K562 (cell line): ENCODE data around the gene RPS6KA2. TPM values are rescaled to one million over a fixed set of nuclear protein-coding genes. Genes with fewer than 3 reads are reported as not detected.

Experiments
- CBX5 ChIP-seq: IDR thresholded peaks from 2 replicates; pipeline ENCODE4 v1.6.1; 2014; ENCODE audit warnings: low read depth, borderline replicate concordance
- E2F4 ChIP-seq: sonication (generic); formaldehyde crosslinking; IDR thresholded peaks from 2 replicates; pipeline ENCODE4 v1.8.0; 2022; ENCODE audit warnings: mild to moderate bottlenecking, low read depth, missing genetic modification reagents
- ELK1 ChIP-seq: sonication (generic); formaldehyde crosslinking; IDR thresholded peaks from 2 replicates; pipeline ENCODE4 v1.8.1; 2022; ENCODE audit warnings: missing genetic modification reagents
- FOXJ2 ChIP-seq: fragments of 200-800 bp; sonication (Bioruptor generic); IDR thresholded peaks from 2 replicates; pipeline ENCODE4 v1.6.1; 2016; ENCODE audit warnings: missing genetic modification characterization, missing compliant biosample characterization
- HIVEP1 ChIP-seq: fragments of 250-450 bp; sonication (Bioruptor Pico); IDR thresholded peaks from 2 replicates; pipeline ENCODE4 v1.4.0; 2020; ENCODE audit warnings: mild to moderate bottlenecking
- MAFG ChIP-seq: fragments of 450-650 bp; conservative IDR thresholded peaks from 2 replicates; pipeline ENCODE4 v1.6.1; 2016; ENCODE audit warnings: missing genetic modification characterization, missing compliant biosample characterization
- MEIS2 ChIP-seq: fragments of 450-650 bp; IDR thresholded peaks from 2 replicates; pipeline ENCODE4 v1.6.1; 2014; ENCODE audit warnings: mild to moderate bottlenecking; ENCODE audit not compliant: partially characterized antibody
- MTA3 ChIP-seq: fragments of 450-650 bp; formaldehyde crosslinking; IDR thresholded peaks from 2 replicates; pipeline ENCODE4 v1.6.1; 2017; ENCODE audit warnings: mild to moderate bottlenecking, borderline replicate concordance
- MYC ChIP-seq, 2 experiments: fragments of 250-450 bp in 1 of 2; sonication (Bioruptor Pico) in 1 of 2; IDR thresholded peaks; 2 replicates each; pipeline versions ENCODE4 v1.5.1 to v1.6.1; 2012 to 2021; ENCODE audit warnings: low read depth in 2 of 2, borderline replicate concordance in 1 of 2, improper control_type of control experiment in 1 of 2, low read length in 1 of 2, mild to moderate bottlenecking in 1 of 2, moderate library complexity in 1 of 2
- NCOA2 ChIP-seq, 2 experiments: fragments of 450-650 bp; IDR thresholded peaks; 2 replicates each; pipeline ENCODE4 v1.6.1; 2018; ENCODE audit warnings: mild to moderate bottlenecking in 2 of 2, moderate library complexity in 1 of 2; ENCODE audit not compliant: partially characterized antibody in 2 of 2
- NFRKB ChIP-seq: fragments of 450-650 bp; IDR thresholded peaks from 2 replicates; pipeline ENCODE4 v1.6.1; 2016; ENCODE audit warnings: low read depth
- POLR2AphosphoS2 ChIP-seq: IDR thresholded peaks from 2 replicates; pipeline ENCODE4 v1.6.1; 2012; ENCODE audit warnings: low read length, improper control_type of control experiment
- PRMT5 ChIP-seq: sonication (generic); formaldehyde crosslinking; IDR thresholded peaks from 2 replicates; pipeline ENCODE4 v1.5.0; 2020; ENCODE audit warnings: missing genetic modification reagents
- SLC30A9 ChIP-seq: fragments of 250-450 bp; sonication (Bioruptor Pico); IDR thresholded peaks from 2 replicates; pipeline ENCODE4 v1.8.0; 2022; ENCODE audit warnings: mild to moderate bottlenecking, moderate library complexity
- TCF7L2 ChIP-seq: fragments of 150-350 bp; IDR thresholded peaks from 2 replicates; pipeline ENCODE4 v1.6.1; 2016; ENCODE audit warnings: low read depth, mild to moderate bottlenecking, low read length, moderate library complexity
- TEAD1 ChIP-seq, 2 experiments: fragments of 450-650 bp in 1 of 2; sonication (generic) in 1 of 2; formaldehyde crosslinking; IDR thresholded peaks; 2 replicates each; pipeline versions ENCODE4 v1.4.0 to v1.8.0; 2020 to 2022; ENCODE audit warnings: mild to moderate bottlenecking in 2 of 2, missing genetic modification reagents in 1 of 2
- ZFX ChIP-seq: sonication (generic); formaldehyde crosslinking; IDR thresholded peaks from 2 replicates; pipeline ENCODE4 v1.8.0; 2022; ENCODE audit warnings: mild to moderate bottlenecking, missing genetic modification reagents, moderate library complexity
- ZZZ3 ChIP-seq: fragments of 450-650 bp; IDR thresholded peaks from 2 replicates; pipeline ENCODE4 v1.6.1; 2016; ENCODE audit warnings: antibody characterized with exemption, mild to moderate bottlenecking, moderate library complexity
- polyA plus RNA-seq, 8 experiments: library from polyadenylated mRNA; depleted of rRNA in 4 of 8; stranded (reverse) in 5 of 8; unstranded in 3 of 8; fragments of >200 nt; fragmentation: Nextera tagmentation in 2 of 8; fragmentation: Illumina TruSeq in 1 of 8; extraction: Ambion mirVana in 2 of 8; extraction: Trizol in 1 of 8; gene quantifications; 2 replicates each; pipeline versions ENCODE4 v1.2.1 to v1.2.3, GENCODE V29; 2011 to 2014; ENCODE audit warnings: inconsistent platforms in 1 of 8, missing spikeins in 1 of 8
- total RNA-seq, 7 experiments: library from RNA; depleted of rRNA in 6 of 7; stranded (reverse); fragments of >200 nt in 6 of 7; fragmentation: Illumina TruSeq in 2 of 7; extraction: Trizol in 2 of 7; gene quantifications; 2 replicates each; pipeline versions ENCODE4 v1.2.1 to v1.2.3, GENCODE V29; 2011 to 2021; ENCODE audit warnings: low replicate concordance in 1 of 7
- TF ChIP-seq, protein P1 (sequence below): fragments of 450-650 bp; IDR thresholded peaks from 2 replicates; pipeline ENCODE4 v1.6.1; 2018; ENCODE audit warnings: mild to moderate bottlenecking, low read depth; ENCODE audit not compliant: partially characterized antibody
- TF ChIP-seq, protein P2 (sequence below): sonication (generic); formaldehyde crosslinking; IDR thresholded peaks from 2 replicates; pipeline ENCODE4 v1.8.1; 2023; ENCODE audit warnings: mild to moderate bottlenecking, missing genetic modification reagents
- TF ChIP-seq, protein P3 (sequence below), 2 experiments: IDR thresholded peaks; 2 replicates each; pipeline ENCODE4 v1.6.1; 2011; ENCODE audit warnings: borderline replicate concordance in 1 of 2, control low read depth in 1 of 2, low read depth in 1 of 2, low read length in 1 of 2, mild to moderate bottlenecking in 1 of 2, mixed read lengths in 1 of 2, moderate library complexity in 1 of 2; ENCODE audit not compliant: insufficient read depth in 1 of 2, insufficient read length in 1 of 2, poor library complexity in 1 of 2, severe bottlenecking in 1 of 2; ENCODE audit errors: extremely low read depth in 1 of 2

Gene RPS6KA2
- total and polyA plus RNA-seq, 9 of the 15 experiments (the other 6 are each of a cell fraction or from before 2014, with no cell fraction given) = 0.29 to 1.00 (median 0.53) TPM

DNA sequence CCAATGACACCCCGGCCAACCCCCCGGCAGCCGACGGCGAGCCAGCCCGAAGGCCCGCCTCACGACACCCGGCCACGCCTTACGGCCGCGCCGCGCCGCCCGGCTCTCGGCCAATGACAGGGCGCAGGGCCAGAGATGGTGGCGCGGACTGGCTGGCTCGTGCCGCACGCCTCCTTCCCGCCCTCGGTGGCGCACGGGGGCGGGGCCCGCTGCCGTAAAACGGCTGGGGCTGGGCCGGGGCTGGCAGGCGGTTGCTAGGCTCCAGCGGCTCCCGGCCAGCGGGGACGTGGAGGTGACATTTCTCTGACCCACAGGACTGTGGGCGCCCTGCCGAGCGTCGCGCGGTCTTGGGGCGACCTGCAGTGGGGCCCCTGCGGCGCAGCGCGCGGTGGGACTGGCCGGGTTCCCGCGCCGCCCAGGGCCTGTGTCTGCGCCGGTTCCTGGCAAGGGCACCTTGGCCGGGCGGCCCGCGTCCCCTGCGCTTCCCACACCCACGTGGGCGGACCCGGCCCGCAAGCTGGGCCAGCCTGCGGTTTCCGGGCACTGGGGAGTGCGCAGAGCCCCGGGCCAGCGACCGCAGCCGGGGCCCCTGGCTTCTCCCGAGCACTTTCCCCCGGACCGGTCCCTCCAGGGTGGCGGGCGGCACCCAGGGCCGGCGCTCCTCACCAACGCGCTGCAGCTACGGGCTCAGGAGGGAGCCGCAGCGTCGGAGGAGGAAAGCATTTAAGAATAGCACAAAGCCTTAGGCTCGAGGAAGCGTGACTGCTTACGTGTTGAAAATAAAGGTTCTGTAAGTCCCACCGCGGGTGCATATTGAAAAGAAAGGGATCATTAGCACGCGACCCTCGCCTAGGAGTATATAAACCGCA is 243.9 kb downstream of the RPS6KA2 start, which contains the start of gene MPC1 (continued):
- TF ChIP-seq, protein P1, sequence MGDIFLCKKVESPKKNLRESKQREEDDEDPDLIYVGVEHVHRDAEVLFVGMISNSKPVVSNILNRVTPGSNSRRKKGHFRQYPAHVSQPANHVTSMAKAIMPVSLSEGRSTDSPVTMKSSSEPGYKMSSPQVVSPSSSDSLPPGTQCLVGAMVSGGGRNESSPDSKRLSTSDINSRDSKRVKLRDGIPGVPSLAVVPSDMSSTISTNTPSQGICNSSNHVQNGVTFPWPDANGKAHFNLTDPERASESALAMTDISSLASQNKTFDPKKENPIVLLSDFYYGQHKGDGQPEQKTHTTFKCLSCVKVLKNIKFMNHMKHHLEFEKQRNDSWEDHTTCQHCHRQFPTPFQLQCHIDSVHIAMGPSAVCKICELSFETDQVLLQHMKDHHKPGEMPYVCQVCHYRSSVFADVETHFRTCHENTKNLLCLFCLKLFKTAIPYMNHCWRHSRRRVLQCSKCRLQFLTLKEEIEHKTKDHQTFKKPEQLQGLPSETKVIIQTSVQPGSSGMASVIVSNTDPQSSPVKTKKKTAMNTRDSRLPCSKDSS = no peak
- TF ChIP-seq E2F4 (CRISPR knock-in tag) = peak; percentile 97
- no peak for TF ChIP-seq POLR2AphosphoS2
- TF ChIP-seq, protein P2, sequence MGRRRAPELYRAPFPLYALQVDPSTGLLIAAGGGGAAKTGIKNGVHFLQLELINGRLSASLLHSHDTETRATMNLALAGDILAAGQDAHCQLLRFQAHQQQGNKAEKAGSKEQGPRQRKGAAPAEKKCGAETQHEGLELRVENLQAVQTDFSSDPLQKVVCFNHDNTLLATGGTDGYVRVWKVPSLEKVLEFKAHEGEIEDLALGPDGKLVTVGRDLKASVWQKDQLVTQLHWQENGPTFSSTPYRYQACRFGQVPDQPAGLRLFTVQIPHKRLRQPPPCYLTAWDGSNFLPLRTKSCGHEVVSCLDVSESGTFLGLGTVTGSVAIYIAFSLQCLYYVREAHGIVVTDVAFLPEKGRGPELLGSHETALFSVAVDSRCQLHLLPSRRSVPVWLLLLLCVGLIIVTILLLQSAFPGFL (CRISPR knock-in tag) = no peak
- TF ChIP-seq FOXJ2 (tag) = peak; percentile 3; the same call in 1 of the 2 replicates
- TF ChIP-seq ELK1 (CRISPR knock-in tag) = no peak
- TF ChIP-seq TEAD1 (CRISPR knock-in tag; IDR thresholded peaks at IDR 0.05) = peak in 1 of 2 experiments; percentile 63; a peak in 3 of 4 replicates
- peak; percentile 50; the same call in 1 of the 2 replicates for TF ChIP-seq HIVEP1 (CRISPR knock-in tag)
- no peak for TF ChIP-seq MAFG (tag)
- no peak for TF ChIP-seq ZZZ3
- TF ChIP-seq PRMT5 = peak; percentile 83
- TF ChIP-seq NFRKB = no peak
- TF ChIP-seq MEIS2 = peak; percentile 51
- peak; percentile 90 for TF ChIP-seq MTA3
- TF ChIP-seq MYC (IDR thresholded peaks at IDR 0.05; ENCODE audit: low read depth, low read length) = peak; percentile 90
- no peak for TF ChIP-seq MYC (CRISPR knock-in tag; IDR thresholded peaks at IDR 0.05; ENCODE audit: borderline replicate concordance, low read depth)
- TF ChIP-seq CBX5 = no peak
- no peak for TF ChIP-seq TCF7L2
- TF ChIP-seq NCOA2 (IDR thresholded peaks at IDR 0.05; ENCODE audit: partially characterized antibody in 2 of 2) = no peak
- TF ChIP-seq SLC30A9 (CRISPR knock-in tag) = no peak
- TF ChIP-seq, protein P3, sequence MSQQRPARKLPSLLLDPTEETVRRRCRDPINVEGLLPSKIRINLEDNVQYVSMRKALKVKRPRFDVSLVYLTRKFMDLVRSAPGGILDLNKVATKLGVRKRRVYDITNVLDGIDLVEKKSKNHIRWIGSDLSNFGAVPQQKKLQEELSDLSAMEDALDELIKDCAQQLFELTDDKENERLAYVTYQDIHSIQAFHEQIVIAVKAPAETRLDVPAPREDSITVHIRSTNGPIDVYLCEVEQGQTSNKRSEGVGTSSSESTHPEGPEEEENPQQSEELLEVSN (IDR thresholded peaks at IDR 0.05; ENCODE audit: borderline replicate concordance in 1 of 2, extremely low read depth in 1 of 2, insufficient read depth in 1 of 2, insufficient read length in 1 of 2, low read depth in 1 of 2, low read length in 1 of 2, poor library complexity in 1 of 2, severe bottlenecking in 1 of 2) = peak; percentile 85 to 90
- peak; percentile 86 for TF ChIP-seq ZFX
